ENCODE results near the gene ACAT2. TPM values are rescaled to one million over a fixed set of nuclear protein-coding genes. Genes with fewer than 3 reads are reported as not detected.

The ACAT2 gene
- total RNA-seq, 1 experiment from 2014 or later = 156 TPM

DNA sequence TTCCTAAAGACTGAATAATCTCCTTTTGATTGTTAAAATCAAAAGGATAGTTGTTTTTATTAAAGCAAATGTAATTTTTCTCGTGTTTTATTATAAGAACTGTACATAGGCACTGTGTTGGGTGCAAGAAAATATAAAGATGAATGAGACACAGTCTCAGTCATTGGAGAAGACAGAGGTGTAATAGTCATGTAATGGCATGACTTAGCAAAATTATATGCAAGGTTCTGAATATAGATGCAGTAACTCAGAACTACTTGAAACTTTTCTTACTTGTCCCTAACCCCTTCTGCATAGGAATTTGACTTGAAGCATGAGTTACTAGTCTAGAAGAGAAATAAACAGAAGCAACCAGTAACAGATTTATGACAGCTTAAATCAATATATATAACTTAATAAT is 19.7 kb upstream of the ACAT2 start:
- no peak overlapping the region; a peak in 1 of 7 replicates for H3K27ac Mint-ChIP-seq
- Histone ChIP-seq H3K18ac (ENCODE audit: insufficient read length, low read depth, low read length) (no peak overlapping the region), H4K5ac (ENCODE audit: insufficient read length, low read depth, low read length) (no peak overlapping the region), H2BK120ac (ENCODE audit: low read depth, low read length, poor library complexity, severe bottlenecking) (no peak overlapping the region), H3K4me2 (ENCODE audit: insufficient read depth, insufficient read length, low read length) (no peak overlapping the region), H3K14ac (ENCODE audit: insufficient read depth, low read length) (no peak overlapping the region), H2AK5ac (ENCODE audit: insufficient read length, low read length) (no peak overlapping the region), H2AFZ (ENCODE audit: low read length) (no peak overlapping the region), H2BK15ac (ENCODE audit: low read depth, low read length) (no peak overlapping the region), H3K4ac (ENCODE audit: low read depth, low read length) (no peak overlapping the region), H3K79me1 (ENCODE audit: insufficient read depth, low read depth, low read length, poor library complexity, severe bottlenecking) (peaks cover 11% of the 10 kb centered on the region), H4K91ac (ENCODE audit: insufficient read length, low read depth, low read length) (no peak overlapping the region), H3K27me3 (ENCODE audit: insufficient read depth, low read length) (no peaks in the 10 kb centered on the region), H3K23ac (ENCODE audit: insufficient read length, low read depth, low read length) (no peak overlapping the region), H4K20me1 (ENCODE audit: control insufficient read depth, insufficient read depth, insufficient read length) (no peaks in the 10 kb centered on the region), H3K27ac (ENCODE audit: insufficient read length, low read depth, low read length) (no peak overlapping the region), H4K8ac (replicated peaks; ENCODE audit: insufficient read length, low read depth, low read length) (no peak overlapping the region), H3K23me2 (ENCODE audit: insufficient read length, low read depth, low read length, poor library complexity, severe bottlenecking) (no peaks in the 10 kb centered on the region), H3T11ph (ENCODE audit: low read length) (no peak overlapping the region), H3K79me2 (ENCODE audit: insufficient read depth, low read length) (peaks cover 6% of the 10 kb centered on the region; the same call in 1 of the 2 replicates), H3K9ac (ENCODE audit: extremely low read depth, insufficient read length, low read length) (no peak overlapping the region), H3K56ac (ENCODE audit: insufficient read length, low read depth, low read length) (no peak overlapping the region), H3K9me3 (ENCODE audit: control insufficient read depth, low read depth, low read length) (no peaks in the 10 kb centered on the region), H2BK5ac (ENCODE audit: insufficient read length, low read length) (no peak overlapping the region), H2BK20ac (ENCODE audit: low read depth, low read length, poor library complexity, severe bottlenecking) (no peak overlapping the region), H3K4me1 (ENCODE audit: insufficient read depth, low read length) (no peaks in the 10 kb centered on the region), H2BK12ac (ENCODE audit: insufficient read length, low read depth, low read length) (no peak overlapping the region)
- H3K9me3 Mint-ChIP-seq = no peaks in the 10 kb centered on the region
- peaks cover 44 to 86% (median 84%) of the 10 kb centered on the region in 3 experiments; a peak in 6 of 7 replicates for H3K36me3 Mint-ChIP-seq (ENCODE audit: insufficient read depth in 1 of 3, low read depth in 3 of 3)
- H3K4me1 Mint-ChIP-seq = no peaks in the 10 kb centered on the region
- H3K4me3 Mint-ChIP-seq = no peak overlapping the region
- no peak for TF ChIP-seq CTCF (conservative IDR thresholded peaks at IDR 0.05)
- WGBS (ENCODE audit: extremely low coverage, insufficient read length, low lambda C conversion rate) = no CpG with 5 or more reads among the region's 1 CpG
- no peak for DNase-seq
- no peaks in the 10 kb centered on the region for H3K27me3 Mint-ChIP-seq (ENCODE audit: low read depth)

All from H9 (cell line).